ENCODE results near the gene CCDC170.

DNA sequence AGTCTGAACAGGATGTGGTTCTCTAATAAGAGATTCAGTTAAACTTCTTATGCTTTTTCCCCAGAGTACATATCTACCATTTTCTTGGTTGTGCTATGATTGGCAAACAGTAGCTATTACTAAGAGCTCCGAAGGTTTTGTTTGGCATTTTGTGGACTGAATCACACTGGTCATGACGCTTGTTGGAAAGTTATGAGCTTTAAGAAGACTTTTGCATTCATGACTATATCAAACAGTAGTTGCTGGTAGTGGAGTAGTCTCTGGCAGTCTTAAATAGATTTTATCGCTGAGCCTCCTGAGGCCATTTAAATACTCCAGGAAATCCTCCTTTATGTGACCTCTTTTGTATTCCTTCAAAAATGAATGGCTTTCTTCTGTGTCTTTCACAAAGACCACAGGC, 40.8 kb downstream of the CCDC170 start:
- TF ChIP-seq EZH2 (IDR thresholded peaks at IDR 0.05) (no peak), POLR2AphosphoS5 (IDR thresholded peaks at IDR 0.05; ENCODE audit: borderline replicate concordance, low read depth, low read length) (no peak), FOXP2 (optimal IDR thresholded peaks at IDR 0.05; ENCODE audit: control extremely low read depth, extremely low read length, insufficient read depth) (no peak)
